Measurements from ENCODE around the gene DPP6.

GRCh38 chr7:154324196-154324595, 272.0 kb downstream of the DPP6 start:
- TF ChIP-seq FOXM1 (IDR thresholded peaks at IDR 0.05; ENCODE audit: borderline replicate concordance): no peak
- TF ChIP-seq TARDBP (IDR thresholded peaks at IDR 0.05): no peak
- no peak for TF ChIP-seq FOXA1 (IDR thresholded peaks at IDR 0.05)
- no peak for TF ChIP-seq SUZ12 (IDR thresholded peaks at IDR 0.05)
- TF ChIP-seq NFRKB (IDR thresholded peaks at IDR 0.05): no peak
- no peak for TF ChIP-seq LEF1 (IDR thresholded peaks at IDR 0.05; ENCODE audit: borderline replicate concordance)
- no peak for TF ChIP-seq FOXK2 (IDR thresholded peaks at IDR 0.05)
- no peak for TF ChIP-seq SP1 (IDR thresholded peaks at IDR 0.05)
- TF ChIP-seq BHLHE40 (IDR thresholded peaks at IDR 0.05; ENCODE audit: borderline replicate concordance): no peak
- TF ChIP-seq, protein P1, sequence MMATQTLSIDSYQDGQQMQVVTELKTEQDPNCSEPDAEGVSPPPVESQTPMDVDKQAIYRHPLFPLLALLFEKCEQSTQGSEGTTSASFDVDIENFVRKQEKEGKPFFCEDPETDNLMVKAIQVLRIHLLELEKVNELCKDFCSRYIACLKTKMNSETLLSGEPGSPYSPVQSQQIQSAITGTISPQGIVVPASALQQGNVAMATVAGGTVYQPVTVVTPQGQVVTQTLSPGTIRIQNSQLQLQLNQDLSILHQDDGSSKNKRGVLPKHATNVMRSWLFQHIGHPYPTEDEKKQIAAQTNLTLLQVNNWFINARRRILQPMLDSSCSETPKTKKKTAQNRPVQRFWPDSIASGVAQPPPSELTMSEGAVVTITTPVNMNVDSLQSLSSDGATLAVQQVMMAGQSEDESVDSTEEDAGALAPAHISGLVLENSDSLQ (IDR thresholded peaks at IDR 0.05): no peak
- TF ChIP-seq L3MBTL2 (conservative IDR thresholded peaks at IDR 0.05): no peak
- no peak for TF ChIP-seq ZNF384 (IDR thresholded peaks at IDR 0.05)
- no peak for TF ChIP-seq ELF4 (IDR thresholded peaks at IDR 0.05)

Data from HEK293T (cell line).